ENCODE measurements around the gene EFNA5.

Gene EFNA5

DNA sequence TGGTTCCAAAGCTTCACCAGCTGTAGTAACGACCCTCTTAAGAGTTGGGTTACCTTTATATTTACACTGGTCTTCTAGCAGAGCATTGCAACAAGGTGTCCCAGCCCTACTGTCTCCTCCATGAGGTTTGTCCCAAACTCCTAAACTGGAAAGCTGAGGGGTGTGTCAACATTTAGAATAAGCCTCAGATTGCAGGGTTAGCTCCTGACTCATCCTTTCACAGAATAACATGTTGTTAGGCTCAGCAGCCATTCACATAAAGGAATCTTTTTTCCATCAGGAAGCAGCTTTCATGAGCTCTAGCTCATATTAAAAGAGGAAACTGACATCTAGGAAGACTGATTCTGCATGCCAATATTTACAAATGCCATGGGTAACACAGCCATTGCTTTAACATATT lies 238.7 kb downstream of the EFNA5 start:
- no peak for DNase-seq
- intact Hi-C loops (cut with DNase I), result no loop called here

DNA sequence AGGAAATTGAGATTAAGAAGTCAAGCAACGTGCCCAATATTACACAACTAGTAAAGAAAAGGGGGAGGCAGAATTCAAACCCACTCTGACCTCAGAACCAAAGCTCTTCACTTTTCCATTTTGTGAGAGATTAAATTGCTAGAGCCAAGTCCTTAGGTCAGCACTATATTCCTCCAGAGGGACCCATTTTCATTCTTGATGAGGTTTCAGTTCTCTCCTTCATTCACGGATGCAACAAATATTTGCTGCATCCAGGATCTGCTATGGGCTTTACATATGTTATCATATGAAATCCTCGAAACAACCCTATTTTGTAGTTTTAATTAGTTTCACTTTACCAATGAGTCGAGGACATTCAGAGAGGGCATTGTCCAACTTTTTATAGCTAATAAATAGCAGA lies 239.2 kb downstream of the EFNA5 start:
- intact Hi-C loops (cut with DNase I), result no loop called here
- no peak for DNase-seq

DNA sequence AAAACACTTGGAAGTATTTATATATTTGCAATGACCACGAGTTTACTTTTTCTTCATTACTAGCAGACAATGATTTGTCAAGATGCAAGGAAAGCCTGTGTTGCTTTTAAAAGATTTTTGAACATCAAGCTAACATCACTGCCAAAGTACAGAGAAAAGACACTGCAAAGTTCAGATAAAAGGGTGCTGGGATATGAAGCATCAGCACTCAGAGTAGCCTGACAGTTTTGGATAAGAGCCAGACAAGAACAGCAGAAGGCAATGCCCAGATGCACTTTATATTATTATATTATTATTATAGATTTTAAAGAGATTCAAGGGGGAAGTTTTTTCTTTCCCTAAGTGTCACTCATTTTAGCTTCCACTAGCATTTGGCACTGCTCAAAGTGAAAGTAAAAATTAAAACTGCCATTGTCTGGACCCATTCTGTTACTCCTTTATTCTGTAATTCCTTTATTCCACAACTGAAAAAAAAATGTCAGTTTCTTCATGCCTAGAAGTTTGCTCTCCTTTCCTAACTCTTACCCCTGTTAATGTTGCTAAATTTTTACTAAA lies 240.6 kb downstream of the EFNA5 start:
- intact Hi-C loops (cut with DNase I), result no loop called here
- DNase-seq, result no peak

DNA sequence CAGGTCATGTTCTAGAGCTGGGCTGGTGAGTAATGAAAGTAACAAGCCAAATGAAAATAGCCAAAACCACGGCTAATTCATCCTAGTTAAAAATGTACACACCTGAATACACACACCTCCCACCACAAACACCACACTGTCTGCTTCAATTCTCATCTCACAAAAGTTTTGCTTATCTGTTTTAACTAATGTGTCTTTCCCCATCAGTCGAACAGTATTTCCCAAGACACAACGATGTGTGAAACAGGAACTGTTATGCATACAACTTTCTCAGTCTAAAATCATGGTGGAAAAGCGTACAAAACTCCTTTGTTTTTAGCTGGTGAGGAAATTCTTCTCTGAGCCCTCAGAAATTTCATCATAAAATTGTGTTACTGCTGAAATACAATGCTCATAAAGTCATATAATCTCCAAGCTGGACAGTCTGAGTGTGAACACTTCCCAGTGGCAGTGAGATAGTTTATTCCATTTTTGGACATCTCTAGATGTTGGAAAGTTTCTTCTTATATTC lies 242.4 kb downstream of the EFNA5 start:
- DNase-seq, result no peak
- intact Hi-C loops (cut with DNase I), result no loop called here

DNA sequence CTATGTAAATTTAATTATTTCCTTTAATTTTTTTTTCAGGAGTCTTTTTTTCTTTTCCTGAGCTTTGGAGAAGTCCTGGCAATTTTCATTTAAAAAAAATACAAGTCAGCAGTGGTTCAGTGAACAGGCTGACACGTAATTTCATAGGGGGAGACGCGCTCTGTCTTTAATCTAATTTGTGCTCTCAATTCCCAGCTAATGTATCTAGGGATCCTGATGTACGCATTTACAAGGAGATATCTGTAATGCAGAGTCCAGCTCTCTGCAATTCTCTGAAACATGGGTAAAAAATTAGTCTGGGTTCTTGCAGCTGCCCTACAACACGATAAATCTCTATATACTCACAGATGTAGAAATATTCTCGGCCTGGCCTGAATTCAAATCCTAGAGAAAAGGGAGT lies 243.9 kb downstream of the EFNA5 start:
- intact Hi-C loops (cut with DNase I), result no loop called here

DNA sequence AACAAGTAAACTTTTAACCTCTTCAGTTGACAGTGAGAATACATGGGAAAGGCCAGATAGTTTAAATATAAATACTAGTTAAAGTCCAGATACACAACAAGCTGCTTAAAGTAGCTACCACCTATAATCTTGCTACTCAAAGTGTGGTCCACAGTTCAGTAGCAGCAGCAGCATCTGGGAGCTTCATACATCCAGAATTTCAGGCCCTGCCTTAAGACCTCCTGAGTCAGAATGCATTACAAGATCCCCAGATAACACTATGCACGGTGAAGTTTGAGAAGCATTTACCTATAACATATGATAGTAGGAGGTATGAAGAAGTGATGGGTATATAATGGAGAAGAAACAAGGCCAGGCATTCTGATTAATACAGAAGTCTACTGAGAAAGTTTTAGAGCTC lies 244.5 kb downstream of the EFNA5 start:
- intact Hi-C loops (cut with DNase I), result no loop called here
- DNase-seq, result no peak

More for the DNA sequence above, 243.9 kb downstream of the EFNA5 start:
- DNase-seq, result no peak

DNA sequence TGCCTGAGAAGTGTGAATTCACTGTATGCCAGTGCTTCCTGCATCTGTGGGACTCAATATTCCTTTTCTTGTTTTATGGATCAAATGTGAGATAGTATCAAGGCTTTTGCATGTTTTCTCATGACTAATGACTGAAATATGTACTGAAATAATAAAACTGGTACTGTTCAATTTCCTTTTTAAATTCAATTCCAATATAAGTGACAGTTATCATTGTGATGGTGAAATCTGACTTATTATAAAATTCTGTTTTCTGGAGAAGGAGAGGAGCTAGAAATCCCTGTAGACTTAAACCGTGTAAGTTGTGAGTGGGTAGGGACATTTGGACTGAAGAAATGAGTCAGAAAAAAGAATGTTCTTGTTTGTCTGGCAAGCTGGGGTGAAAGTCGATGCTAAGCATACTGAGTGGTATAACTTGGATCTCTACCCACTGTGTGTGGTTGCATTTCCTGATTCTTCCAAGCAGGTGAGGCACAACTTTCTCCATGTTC lies 245.2 kb downstream of the EFNA5 start:
- peak in 1 of 42 donors; percentile 21 for DNase-seq
- intact Hi-C loops (cut with DNase I), result no loop called here

DNA sequence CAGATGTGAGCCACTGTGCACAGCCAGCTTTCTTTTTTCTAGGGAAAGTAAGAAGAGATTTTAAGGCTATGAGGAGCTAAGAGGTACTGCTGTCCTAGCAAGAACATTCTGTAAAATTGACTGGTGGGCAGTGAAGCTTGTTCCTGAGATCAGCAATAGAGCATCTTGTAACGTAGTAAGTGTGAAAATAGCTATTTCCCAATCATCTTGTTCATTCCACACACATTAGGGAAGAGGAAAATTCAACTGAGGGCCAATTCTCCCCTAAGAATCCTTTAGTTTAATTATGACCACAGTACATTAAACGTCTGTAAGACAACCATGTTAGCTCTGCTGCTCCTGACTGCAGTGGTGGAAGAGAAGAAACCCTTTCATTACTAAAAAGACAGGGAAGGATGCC lies 246.2 kb downstream of the EFNA5 start:
- intact Hi-C loops (cut with DNase I), result no loop called here
- no peak for DNase-seq

DNA sequence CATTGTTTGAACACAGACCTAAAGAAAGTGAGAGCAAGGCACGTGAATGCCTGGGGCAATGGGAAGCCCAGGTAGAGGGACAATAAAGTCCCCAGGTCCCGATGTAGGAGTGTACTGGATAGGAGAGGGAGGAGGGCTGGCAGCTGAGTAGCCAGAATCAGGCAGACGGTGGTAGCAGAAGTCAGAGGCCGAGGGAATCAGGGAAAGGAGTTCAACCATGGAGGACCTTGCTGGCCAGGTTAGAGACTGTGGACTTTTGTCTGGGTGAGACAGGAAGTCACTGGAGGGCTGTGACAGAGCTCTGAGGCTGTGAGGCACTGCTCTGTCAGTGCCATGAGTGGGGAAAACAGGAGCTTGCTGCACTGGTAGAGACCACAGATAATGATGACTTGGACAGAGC lies 248.2 kb downstream of the EFNA5 start:
- DNase-seq, result no peak
- intact Hi-C loops (cut with DNase I), result no loop called here

DNA sequence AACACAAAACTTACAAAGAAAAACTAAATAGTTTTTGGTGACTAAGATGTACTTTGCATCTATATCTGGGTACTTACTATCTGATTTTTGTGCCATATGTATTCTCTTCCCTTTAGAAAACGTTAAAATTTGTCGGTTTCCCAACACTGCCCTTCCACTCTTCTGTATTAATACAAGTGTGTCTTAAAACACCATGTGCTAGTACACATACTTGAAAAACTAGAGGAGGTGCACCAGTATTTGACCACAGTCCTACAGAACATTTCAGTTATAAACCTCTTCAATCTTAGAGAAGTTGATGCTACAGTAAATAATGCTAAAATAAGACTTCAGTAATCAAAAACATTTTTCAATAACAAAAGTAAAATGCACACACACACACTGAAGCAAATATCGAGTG lies 251.2 kb downstream of the EFNA5 start:
- intact Hi-C loops (cut with DNase I), result no loop called here
- DNase-seq, result no peak

DNA sequence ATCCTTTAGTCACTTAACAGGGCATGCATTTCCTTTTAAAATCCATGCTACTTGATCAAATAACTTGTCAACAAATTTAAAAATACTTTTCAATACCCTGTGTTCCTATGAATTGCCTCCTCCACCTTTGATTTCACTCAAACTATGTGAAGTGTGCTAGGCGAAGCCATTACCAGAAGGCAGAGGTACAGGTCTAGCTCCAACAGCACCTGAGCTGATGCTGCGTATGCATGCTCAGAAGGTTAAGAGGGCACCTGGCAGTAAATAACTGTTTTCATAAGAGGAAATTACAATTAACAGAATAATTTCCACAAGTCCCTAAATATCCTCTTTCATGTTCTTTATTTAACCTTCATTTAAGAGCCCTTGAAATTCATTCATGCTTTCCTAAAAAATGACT lies 251.8 kb downstream of the EFNA5 start:
- intact Hi-C loops (cut with DNase I), result no loop called here
- no peak for DNase-seq

DNA sequence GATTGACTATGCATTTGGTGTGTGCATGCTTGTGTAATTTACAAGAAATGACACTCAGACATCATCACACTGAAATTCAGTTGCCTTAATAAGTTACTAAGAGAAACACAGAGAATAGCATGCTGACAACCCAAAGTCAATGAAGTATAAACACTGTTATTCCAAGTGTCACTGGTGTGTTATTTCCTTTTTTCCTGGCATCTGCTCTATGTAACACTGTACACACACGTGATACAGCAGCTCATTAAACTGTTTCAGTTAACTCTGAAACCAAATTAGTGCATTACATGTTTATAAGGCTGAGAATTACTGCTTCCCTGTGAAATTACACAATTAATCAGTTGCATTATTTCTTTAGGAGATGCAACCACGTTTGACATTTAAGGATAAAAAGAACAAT lies 252.7 kb downstream of the EFNA5 start:
- intact Hi-C loops (cut with DNase I), result no loop called here
- DNase-seq, result no peak

DNA sequence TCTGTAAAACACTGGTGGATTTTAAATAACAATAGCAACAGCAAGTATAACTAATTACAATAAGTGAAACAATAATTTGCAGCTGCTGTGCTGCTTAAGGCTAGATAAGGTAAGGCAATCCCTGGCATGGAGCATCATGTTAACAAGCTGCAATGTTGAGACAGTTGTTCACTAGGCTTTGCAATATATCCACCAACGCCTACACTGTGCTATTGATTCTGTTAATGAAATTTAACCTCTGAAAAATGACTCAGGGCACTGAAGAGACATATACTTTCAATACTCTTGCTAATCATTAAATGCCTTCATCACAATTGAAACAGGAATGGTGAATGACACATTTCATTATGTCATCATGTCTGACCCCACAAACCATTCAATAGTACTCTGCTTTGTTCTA lies 255.0 kb downstream of the EFNA5 start:
- intact Hi-C loops (cut with DNase I), result no loop called here
- DNase-seq, result no peak

DNA sequence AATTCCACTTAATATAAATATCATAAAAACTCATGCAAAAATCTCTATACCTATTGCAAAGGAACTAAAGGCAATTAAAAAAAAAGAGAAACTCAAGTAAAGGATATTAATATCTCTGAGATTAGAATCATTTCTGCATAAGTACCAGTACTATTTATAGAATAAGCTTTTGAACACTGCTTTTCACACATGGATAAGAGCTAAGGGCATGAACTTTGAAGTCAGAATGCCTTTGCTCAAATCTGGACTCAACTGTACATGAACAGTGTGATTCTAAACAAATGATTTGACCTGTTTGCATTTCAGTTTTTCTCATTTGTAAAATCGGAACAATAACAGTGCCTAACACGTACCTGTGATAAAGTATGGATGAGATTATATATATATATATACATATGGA lies 255.9 kb downstream of the EFNA5 start:
- no peak for DNase-seq
- intact Hi-C loops (cut with DNase I), result no loop called here

DNA sequence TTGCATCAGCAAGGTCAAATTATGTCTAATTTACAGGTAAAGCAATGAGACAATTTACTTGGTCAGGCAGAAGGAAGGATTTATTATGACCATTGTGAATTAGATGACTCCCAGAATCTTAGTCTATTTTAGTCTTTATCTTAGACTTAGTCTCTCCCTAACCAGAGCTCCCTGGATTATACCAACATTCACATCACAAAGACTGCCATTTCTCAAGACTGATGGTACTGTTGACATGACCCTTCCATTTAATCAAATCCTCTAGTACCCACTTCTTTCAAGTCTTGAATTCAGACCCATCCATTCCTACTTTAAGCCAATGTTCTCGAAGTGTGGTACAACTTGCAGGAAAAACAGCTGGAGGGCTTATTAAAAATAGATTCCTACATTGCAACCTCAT lies 257.0 kb downstream of the EFNA5 start:
- no peak for DNase-seq
- intact Hi-C loops (cut with DNase I), result no loop called here

DNA sequence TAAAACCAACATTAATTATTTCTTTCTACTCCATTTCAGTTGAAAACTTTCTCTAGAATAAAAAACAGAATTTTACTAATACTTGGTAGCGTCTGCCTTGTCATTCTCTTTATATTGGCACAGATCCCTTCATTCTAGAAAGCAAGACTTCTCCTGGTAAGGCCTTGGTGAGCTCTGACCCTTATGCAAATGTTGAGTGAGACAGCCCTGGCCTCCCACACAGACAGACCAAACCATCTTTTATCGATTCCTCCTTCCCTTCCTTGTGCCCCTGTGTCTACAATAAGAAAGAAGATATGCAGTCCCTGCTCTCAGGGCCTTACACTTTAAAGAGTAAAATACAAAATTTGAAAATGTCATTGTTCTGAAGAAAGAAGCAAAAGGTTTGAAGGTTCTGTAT lies 262.2 kb downstream of the EFNA5 start:
- intact Hi-C loops (cut with DNase I), result no loop called here
- no peak for DNase-seq

DNA sequence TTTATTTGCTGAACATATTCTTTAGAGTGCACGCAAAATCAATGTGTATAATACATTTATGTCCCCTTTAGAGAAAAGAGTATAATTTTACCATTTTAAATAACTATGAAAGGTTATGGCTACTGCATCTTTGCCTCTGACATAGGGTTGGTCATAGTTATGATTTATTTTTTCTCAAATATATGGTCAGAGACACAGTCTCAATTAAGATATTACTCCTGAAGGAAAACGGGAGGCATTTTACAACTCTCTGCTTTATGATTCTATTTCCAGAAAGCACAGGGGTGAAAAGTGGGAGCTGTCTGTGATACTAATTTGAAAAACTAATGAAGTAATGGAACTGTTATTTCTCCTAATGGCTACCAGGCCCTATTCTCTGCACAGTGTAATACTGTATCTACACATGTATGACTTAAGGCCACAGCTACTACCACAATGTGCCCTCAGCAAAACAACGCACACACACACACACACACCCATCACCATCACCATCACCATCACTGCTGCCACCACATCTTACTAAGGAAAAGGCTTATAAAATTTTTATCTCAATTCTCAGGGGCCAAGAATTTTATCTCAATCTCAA lies 262.9 kb downstream of the EFNA5 start:
- intact Hi-C loops (cut with DNase I), result no loop called here
- DNase-seq, result no peak

DNA sequence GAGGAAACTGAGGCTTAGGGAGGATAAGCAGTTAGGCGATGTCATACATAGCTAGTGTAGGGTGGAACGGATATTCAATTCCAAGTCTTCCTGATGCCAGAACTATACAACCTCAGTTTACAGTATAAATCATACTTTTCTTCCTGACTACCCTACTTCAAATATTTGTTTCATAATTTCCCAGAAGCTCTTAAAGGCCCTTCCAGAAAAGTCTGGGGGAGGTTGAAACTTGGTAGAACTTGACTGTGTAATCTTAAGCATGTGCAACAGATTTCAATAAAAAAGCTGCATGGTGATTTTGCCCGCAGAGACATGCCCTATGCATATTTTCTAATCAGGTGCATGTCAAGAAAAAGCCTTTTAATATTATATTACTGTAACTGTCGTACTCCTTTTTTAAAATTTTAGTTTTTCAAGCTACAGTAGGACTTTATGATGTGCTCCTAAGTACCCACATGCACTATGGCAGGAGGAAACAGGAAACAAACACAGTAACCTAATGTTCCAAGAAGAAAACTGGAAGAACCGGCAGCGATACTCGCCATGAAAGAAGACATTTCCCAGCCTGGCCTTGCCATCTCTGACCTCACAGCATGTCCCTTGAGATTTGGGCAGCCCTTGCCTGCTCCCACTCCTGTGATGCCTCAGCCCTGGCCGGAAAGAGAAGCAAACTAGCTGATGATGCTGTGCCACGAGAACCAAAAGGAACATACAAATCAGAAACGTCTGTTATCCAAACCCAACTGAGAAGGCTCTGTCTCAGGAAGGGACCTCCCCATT lies 266.0 kb downstream of the EFNA5 start:
- intact Hi-C loops (cut with DNase I), result no loop called here
- no peak for DNase-seq

DNA sequence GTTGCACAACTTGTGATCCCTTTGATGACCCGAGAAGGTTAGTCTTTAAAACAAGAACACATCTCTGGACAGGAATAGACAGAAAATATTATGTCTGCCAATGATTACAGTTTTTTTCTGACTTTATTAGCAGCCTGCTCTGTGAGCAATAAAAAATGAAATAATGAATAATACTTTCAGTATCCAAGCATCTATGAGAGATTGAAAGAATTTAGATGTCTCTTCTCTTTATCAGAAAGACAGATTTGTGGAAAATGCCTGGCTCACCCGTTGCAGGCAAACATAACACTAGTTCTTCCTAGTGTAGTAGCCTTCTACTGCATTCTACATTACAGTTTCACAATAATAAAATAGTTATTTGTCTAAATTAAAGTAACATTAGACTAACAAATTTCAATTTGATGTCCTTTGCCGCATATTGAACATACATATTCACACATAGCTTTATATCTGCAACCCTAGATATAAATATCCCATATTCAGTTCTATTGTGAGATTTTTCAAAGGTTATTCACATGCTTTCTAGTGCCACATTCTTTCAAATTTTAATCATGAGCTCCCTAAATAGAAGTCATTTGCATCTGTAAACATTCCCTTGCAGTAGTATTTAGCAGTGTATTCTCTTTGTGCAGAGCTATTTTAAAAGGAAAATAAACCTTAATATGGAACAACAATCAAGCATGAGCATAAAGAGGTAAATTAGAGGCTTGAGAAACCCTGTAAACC lies 267.3 kb downstream of the EFNA5 start:
- no peak for DNase-seq
- intact Hi-C loops (cut with DNase I), result no loop called here

Measured in head of caudate nucleus (tissue), 42 donors.